NCI-H510A treated with DMSO at 0.1 percent for 48 hours (cell line): ENCODE data around the gene GGACT.
"Not testable (repeated sequence)": the region's sequence is repeated elsewhere in the genome, so short reads cannot be mapped to it uniquely, and the experiment has no call there.

ENCODE experiments used
- DNase-seq: peaks from one replicate; lab custom pipeline; 2025; lab: John Stamatoyannopoulos, UW

Gene GGACT

DNA sequence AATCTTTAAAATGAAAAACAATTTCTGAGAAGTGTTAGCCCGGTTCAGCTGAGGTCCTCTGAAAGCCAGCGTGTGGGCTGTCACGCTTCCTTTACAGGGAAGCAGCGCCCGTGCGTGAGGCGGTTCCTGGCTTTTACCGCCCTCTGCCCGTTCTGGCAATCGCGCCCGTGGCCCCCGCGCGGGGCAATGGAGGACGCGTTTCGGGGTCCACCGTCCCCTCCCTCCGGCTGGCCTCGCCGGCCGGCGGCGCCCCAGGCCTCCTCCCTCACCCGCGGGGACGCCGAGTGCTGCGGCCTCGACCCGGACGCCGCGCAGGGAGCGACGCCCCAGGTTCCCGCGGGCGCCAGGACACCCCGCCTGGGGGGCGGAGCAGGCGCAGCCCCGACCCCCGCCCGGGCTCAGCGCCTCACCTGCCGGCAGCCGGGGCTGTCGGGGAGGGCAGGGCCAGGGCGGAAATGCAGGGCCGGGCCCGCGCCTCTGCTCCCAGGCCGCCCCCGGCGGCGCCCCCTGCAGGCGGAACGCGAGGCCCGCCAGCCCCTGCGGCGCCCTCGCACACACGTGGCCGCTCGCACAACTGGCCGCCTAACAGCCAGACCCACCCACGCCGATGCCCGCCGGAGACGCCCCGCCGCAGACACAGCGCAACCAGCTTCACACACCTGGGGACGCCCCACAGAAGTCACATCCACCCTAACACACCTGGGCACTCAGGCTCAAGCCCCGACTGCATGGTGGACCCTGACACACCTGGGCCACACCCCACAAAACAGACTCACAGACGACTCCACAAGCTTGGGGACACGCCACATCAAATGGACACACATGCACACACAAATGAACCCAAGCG lies at the start of gene GGACT:
GGACT (minus strand) TSS at position 459 of the 847 bp plus-strand sequence. CDS start 56,198 bp downstream, outside the sequence.
- DNase-seq = peak; percentile 43

DNA sequence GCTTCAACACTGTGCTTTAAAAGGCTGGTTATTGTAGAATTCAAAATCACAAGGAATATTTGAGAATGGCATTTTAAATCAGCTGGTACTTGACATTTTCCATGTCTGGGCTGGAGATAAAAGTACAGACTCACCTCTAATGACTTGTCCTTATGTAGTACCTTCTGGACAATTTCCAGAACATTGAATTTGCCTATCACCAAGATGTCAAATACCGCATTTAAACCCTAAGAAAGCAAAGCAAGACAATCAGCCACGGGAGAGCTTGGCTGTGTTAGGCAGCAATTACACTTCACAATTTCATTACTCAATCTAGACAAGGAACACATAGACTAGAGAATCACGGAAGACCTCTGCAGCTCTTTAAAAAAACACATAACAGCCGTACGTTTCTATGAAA lies 49.2 kb upstream of the GGACT start:
- DNase-seq = no peak

DNA sequence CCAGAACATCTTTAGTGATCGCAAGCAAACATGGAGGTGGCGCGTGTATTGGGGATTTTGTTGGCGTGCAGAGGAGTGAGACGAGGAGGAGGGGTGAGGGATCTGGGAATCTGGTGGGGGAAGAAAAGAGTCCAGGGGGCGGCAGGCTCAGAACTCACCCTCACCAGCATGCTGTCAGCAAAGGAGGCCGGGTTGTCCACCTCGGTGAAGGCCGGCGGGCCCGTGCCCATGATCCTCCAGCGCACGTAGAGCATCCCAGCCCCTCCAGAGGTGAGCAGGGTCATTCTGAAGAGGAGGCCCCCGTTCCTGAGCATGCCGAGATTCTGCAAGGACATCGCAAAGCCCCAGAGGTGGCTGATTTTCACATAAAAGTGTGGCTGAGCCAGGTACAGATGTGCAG lies 48.8 kb upstream of the GGACT start:
- DNase-seq = no peak

DNA sequence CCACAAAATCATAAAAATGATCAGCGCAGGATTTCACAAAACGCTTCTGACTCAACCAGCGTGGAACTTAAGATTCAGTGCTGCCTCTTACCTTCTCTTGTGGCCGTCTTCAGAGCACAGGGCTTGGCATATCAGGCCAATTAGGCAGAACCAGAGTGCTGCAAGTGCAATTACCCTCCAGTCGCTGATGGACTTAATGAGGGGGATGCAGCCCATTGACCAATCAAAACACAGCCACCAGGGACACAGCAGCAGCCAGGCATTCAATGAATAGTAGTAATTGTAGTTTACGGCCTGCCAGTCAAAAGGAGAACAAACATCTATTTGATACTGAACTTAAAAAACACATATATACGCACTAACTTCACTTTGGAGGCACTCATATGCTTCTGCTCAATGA lies 47.9 kb upstream of the GGACT start:
- no peak for DNase-seq

GRCh38 chr13:100636004-100636403 lies 47.4 kb upstream of the GGACT start:
- DNase-seq = no peak

- DNase-seq = no peak
Measured at GRCh38 chr13:100634696-100635095, 46.1 kb upstream of the GGACT start.

GRCh38 chr13:100633461-100633860 lies 44.9 kb upstream of the GGACT start:
- DNase-seq = no peak

DNA sequence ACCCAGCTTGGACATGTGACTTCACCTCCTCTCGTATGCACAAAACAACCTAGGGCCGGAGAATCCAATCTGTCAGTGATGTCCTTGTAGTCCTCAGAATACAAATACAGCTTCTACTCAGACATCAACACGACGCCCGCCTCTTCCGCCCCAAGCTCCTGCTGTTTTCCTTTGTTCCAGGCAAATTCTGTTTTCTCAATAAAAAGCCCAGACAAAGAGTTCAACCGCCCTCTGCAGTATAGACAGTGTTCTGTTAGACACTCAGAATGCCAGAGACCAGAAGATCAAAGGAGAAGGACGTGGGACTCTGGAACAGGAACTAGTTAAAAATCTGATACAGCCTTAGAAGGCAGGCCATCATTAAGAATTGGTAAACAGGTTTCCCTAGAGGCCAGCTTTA lies 42.0 kb upstream of the GGACT start:
- no peak for DNase-seq

DNA sequence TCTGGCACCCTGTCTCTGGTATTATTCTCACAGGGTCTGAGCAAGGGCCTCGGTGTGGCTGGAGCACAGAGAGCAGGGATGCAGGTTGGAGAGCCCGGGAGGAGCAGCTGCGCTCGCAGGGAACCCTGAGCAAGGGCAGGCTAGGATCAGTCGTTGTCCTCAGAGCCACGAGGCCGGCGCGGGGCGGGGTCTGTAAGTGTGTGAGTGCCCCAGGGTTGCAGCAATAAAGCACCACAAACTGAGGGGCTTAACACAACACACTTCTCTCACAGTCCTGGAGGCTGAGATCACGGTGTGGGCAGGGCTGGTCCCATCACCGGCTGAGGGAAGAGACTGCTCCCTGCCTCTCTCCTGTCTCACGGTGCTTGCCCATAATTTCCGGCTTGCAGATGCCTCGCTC lies 38.5 kb upstream of the GGACT start:
- DNase-seq = no peak

DNA sequence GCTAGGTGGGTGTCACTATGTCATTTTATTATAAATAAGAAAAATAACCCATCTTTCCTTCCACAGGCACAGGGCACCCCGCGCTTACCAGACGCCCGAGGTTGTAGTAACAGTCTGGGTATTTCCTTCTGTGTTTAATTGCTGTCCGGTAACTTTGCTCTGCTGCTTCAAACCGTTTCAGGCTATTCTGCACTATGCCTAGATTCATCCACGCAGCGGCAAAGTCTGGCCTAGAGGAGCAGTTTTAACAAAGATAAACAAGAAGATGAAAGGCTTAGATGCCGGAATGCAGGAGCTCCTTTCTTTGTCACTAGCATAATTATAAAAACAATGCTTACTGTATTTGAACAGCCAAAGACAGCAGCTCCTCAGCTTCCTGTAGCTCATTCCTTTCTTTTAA lies 36.9 kb upstream of the GGACT start:
- no peak for DNase-seq

- no peak for DNase-seq
Measured at GRCh38 chr13:100620792-100621191, 32.2 kb upstream of the GGACT start.

DNA sequence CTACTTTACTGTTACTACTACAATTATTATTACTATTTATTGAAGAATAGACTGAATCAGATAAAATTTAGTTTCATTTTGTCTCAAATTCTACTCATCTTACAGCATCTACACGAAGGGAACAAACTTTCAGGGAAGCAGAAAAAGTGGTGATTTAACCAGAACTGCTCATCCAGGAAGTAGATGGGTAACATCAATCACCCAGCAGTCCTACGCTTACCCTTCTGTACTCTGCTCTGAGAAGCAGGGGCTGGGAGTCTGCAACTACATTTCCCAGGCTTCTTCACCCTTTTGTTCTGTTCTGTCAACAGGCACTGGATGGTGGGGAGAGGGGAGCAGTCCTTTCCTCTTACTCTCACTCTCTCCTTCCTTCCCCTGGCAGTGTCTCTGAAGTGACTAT lies 31.4 kb upstream of the GGACT start:
- DNase-seq = no peak

- not testable (repeated sequence) for DNase-seq
Measured at GRCh38 chr13:100618897-100619296, 30.3 kb upstream of the GGACT start.

- no peak for DNase-seq
Measured at GRCh38 chr13:100613031-100613430, 24.4 kb upstream of the GGACT start.

GRCh38 chr13:100611678-100612492 lies 23.3 kb upstream of the GGACT start:
- no peak for DNase-seq

- no peak for DNase-seq
Measured at GRCh38 chr13:100610391-100611347, 22.1 kb upstream of the GGACT start.

- no peak for DNase-seq
Measured at GRCh38 chr13:100608906-100609305, 20.3 kb upstream of the GGACT start.

DNA sequence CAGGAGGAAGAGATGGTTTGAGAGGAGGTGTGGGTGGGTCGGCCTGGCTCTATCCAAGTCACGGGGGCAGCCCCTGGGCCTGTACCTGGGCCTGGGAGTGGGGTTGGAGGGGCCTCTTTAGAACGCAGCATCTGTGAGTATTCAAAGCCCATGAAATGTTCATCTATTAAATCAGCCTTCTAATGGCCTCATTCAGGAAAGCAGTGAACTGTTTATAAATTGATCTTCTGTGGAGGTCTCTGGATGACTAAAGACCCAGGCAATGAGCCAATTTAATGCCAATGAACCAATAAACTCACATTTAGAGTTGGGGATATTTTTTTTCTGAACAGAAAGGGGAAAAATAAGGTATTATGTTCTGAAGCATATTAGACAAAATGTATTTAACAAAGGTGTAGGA lies 19.9 kb upstream of the GGACT start:
- no peak for DNase-seq

DNA sequence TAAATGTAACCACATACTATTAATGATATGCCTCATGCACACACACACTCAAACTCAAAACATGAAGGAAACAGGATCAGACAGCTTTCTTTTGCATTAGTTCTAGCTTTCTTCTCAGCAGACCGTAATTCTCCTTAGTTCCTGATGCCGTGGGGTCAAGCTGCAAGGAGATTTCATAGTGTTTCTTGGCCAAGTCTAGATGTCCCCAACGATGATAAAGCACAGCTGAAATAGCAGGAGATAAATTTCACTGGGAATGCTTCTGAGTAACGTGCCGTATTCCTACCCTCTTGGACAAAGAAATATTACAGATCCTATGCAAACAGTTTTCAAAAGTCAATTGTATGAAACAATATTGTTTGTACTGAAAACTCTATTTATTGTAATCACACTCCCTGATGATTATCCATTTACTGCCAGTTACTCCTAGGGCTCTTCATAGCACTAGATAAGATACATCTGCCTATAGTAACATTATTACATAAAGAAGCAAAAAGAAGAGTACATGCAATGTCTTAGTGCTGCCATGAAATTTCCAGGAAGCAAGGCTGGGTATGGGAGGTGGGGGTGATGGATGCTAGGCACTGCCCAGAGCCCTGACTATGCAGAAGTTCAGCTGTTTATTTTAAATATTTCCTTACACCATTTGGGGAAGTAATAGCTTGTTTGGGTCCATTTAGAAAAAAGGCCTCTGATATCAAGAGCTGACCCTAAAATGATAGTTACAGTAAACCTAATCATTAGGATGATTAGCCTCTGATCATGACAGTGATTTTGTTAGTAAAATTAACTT lies 16.5 kb upstream of the GGACT start:
- no peak for DNase-seq

DNA sequence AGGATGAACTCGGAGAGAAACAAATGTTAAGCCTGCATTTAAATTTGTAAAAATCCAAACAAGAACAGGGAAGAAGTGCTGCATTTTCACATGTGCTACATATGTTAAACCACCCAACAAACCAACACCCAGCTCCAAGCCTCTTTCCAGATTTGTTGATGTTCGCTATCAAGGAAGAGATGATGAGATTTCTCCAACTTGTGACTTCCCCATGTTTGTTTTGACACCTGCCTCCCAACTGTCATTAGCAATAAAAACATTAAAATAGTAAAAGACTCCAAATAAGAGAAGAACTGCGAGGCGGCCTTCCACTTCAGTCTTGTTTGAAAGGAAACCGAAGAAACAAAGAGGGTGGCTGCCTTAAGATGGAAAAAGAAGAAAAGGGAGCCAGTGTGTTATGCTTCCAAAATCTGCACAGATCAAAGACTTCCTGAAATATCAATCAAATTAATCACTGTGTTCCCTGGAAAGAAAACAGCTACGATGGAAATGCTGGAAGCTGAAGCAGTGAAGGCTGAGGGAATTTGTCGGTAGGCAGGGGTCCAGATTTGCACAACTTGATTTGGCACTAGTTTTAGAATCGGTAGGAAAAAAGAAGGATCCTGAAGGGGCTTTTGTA lies 14.0 kb upstream of the GGACT start:
- no peak for DNase-seq

DNA sequence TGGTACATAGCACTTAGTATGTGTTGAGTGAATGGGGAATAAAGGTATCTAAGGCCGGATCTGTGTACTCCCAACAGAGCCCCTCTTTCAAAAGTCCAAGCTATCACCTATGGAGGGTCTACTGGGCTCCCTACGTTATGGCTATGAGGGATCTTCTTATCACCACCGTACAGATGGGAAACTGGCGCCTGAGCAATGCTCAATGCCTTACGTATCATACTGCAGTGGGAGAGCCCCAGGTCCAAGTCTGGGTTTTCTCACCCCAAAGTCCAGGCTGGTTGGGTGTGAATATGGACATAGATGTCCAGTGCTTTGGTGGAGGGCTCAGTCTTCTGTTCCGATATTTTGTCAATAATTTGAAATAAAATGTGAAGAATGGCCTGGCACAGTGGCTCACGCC lies 13.1 kb upstream of the GGACT start:
- DNase-seq = no peak
